RPMI7951 (cell line): ENCODE data around the gene PSEN1. TPM values are rescaled to one million over a fixed set of nuclear protein-coding genes. Genes with fewer than 3 reads are reported as not detected.

ENCODE experiments used
- DNase-seq: peaks from one replicate; pipeline ENCODE4 v3.0.0-alpha.2; 2012; ENCODE audit warnings: low read depth
- total RNA-seq: library from RNA; depleted of rRNA; stranded (reverse); fragments of >200 nt; shearing (Covaris generic); gene quantifications from 2 replicates; pipeline ENCODE4 v1.2.3, GENCODE V29; 2014

The PSEN1 gene
- total RNA-seq, 1 experiment from 2014 or later = 24.2 TPM

GRCh38 chr14:73253721-73254120 lies 117.4 kb downstream of the PSEN1 start:
- DNase-seq = no peak

DNA sequence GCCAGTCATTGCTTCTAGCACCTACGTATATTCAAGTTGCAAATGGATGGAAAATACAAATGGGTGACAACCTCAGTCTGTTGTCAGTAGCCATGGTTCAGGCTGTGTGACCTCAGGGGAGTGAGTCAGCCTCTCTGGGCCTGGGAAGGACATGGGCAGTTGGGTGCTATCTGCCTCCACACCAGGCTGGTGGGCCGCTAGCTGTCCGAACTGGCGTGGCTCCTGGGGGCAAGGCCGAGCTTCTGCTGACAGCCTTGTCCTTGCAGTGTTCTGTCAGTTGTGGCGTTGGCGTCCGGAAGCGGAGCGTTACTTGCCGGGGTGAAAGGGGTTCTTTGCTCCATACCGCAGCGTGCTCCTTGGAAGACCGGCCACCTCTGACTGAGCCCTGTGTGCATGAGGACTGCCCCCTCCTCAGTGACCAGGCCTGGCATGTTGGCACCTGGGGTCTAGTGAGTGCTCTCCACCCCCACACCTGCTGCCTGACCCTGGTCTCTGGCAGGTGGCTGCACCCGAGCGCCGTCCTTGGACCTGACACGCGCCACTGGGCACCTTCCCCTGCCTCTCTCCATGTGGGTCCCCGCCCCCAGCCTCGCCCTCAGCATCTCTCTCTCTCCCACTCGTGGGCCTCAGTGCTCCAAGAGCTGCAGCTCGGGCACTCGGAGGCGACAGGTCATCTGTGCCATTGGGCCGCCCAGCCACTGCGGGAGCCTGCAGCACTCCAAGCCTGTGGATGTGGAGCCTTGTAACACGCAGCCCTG lies 118.1 kb downstream of the PSEN1 start:
- DNase-seq = no peak

DNA sequence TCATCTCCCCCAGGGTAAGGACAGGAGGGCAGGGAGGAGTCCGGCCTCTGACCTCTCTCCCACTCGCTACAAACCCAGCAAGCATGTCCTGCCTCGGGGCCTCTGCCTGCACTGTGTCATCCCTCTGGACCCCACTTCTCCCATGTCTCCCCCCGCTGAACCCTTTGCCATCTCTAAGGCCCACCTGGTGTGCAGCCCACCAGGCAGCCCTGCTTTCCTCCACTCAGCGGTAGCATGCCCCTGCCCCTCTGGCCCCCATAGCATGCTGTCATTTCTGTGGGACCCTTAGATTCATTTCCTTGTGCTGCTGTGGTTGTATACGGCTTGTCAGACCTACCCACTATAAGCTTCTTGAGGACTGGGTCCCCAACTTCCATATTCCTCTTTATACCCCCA lies 118.7 kb downstream of the PSEN1 start:
- no peak for DNase-seq

DNA sequence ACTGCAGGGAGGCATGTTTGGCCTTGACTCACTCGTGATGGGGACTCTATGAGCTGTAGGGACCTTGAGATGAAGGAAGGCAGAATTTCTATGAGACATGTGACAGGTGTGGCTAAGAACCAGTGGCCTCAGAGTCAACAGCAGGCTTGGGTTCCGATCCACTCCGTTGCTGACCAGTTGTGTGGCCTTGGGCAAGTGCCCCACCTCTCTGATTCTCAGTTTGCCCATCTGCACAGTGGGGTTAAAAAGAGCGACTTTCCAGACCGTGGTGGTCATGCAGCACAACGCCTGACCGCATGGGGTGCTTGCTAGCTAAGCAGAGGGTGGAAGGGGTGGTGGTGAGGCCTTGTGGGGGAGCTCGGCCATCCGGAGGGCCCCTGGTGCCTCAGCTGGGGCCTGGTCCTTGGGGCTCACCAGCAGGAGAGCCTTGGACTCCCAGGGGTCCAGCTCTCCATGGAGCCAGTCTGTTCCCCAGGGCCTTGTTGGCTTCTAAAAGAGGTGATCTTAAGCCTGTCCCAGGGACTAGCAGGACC lies 119.5 kb downstream of the PSEN1 start:
- DNase-seq = no peak

DNA sequence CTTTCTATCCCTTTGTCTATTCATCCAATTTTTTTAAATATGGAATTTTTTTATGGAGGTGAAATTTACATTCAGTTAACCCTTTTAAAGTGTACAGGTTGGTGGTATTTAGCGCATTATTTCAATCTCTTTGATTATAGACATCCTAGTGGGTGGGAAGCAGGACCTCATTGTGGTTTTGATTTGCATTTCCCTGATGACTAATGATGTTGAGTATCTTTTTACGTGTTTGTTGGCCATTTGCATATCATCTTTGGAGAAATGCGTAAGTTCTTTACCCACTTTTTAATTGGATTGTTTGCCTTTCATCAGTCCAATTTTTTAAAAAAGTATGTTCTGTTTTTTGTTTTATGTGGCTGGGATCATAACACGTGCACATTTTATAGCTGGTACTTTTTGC lies 121.8 kb downstream of the PSEN1 start:
- no peak for DNase-seq

- DNase-seq = no peak
Observed at GRCh38 chr14:73258845-73259611, 122.7 kb downstream of the PSEN1 start.

DNA sequence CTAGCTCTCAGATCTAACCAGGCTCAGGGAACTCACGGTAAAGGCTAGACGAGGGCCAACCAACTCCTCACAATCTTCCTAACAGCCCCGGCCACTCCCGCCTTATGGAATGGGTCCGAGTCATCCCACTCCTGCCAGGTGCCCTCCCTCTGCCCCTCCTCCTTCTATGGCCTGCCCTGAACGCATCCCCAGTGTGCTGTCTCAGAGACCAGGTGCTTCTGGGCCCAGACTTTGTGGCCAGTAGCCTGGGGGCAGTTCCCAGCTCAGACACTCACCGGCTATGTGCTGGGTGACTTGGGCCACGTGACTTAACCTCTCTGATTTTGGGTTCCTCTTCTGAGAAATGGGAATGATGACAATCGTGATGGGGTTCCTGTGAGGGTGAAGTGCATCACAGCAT lies 123.5 kb downstream of the PSEN1 start:
- no peak for DNase-seq

- DNase-seq = no peak
Observed at GRCh38 chr14:73260574-73260973, 124.3 kb downstream of the PSEN1 start.

GRCh38 chr14:73261075-73261474 lies 124.8 kb downstream of the PSEN1 start:
- DNase-seq = no peak

- no peak for DNase-seq
Observed at GRCh38 chr14:73261520-73262426, 125.5 kb downstream of the PSEN1 start.

DNA sequence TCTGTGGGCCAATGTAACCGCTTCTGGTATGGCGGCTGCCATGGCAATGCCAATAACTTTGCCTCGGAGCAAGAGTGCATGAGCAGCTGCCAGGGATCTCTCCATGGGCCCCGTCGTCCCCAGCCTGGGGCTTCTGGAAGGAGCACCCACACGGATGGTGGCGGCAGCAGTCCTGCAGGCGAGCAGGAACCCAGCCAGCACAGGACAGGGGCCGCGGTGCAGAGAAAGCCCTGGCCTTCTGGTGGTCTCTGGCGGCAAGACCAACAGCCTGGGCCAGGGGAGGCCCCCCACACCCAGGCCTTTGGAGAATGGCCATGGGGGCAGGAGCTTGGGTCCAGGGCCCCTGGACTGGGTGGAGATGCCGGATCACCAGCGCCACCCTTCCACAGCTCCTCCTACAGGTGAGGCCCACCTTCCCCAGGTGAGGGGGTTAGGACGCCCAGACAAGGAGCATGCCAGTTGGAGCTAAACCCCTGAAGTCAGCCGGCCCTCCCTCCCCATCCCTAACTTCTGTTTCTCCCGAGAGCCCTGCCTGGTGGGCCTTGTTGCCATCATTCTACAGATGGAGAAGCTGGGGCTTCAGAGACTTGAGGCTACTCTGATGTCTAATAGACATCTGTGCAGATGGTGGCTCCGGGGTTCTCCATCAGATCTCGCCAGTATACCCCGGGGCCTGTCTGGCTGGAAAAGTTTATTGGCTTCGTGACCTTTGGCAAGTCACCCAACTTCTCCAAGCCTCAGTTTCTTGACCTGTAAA lies 126.3 kb downstream of the PSEN1 start:
- no peak for DNase-seq

DNA sequence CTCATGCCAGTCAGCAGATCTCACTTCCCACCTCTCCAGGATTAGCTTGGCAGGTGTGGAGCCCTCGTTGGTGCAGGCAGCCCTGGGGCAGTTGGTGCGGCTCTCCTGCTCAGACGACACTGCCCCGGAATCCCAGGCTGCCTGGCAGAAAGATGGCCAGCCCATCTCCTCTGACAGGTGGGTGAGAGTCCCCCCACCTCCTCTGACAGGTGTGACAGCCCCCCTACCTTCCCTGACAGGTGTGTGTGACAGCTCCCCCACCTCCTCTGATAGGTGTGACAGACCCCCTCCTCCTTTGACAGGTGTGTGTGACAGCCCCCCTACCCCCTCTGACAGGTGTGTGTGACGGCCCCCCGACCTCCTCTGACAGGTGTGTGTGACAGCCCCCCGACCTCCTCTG lies 127.3 kb downstream of the PSEN1 start:
- DNase-seq = no peak

GRCh38 chr14:73264080-73264884 lies 128.0 kb downstream of the PSEN1 start:
- no peak for DNase-seq

GRCh38 chr14:73264885-73265720 lies 128.8 kb downstream of the PSEN1 start:
- DNase-seq = no peak

- no peak for DNase-seq
Observed at GRCh38 chr14:73265721-73266046, 129.4 kb downstream of the PSEN1 start.

DNA sequence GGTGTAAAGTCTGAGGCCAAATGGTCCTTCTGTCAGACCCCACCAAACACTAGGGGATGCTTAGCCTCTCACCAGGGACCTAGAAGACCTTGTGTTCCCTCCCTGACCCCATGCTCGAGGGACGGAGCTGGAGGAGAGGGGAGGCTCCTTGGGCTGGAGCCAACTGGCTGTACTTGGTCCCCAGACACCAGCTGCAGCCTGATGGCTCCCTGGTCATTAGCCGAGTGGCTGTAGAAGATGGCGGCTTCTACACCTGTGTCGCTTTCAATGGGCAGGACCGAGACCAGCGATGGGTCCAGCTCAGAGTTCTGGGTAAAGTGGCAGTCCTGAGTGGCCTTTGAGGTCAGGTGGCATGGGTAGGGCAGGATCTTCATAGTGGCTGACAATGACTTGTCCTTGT lies 130.0 kb downstream of the PSEN1 start:
- no peak for DNase-seq

- no peak for DNase-seq
Observed at GRCh38 chr14:73267474-73267873, 131.2 kb downstream of the PSEN1 start.

DNA sequence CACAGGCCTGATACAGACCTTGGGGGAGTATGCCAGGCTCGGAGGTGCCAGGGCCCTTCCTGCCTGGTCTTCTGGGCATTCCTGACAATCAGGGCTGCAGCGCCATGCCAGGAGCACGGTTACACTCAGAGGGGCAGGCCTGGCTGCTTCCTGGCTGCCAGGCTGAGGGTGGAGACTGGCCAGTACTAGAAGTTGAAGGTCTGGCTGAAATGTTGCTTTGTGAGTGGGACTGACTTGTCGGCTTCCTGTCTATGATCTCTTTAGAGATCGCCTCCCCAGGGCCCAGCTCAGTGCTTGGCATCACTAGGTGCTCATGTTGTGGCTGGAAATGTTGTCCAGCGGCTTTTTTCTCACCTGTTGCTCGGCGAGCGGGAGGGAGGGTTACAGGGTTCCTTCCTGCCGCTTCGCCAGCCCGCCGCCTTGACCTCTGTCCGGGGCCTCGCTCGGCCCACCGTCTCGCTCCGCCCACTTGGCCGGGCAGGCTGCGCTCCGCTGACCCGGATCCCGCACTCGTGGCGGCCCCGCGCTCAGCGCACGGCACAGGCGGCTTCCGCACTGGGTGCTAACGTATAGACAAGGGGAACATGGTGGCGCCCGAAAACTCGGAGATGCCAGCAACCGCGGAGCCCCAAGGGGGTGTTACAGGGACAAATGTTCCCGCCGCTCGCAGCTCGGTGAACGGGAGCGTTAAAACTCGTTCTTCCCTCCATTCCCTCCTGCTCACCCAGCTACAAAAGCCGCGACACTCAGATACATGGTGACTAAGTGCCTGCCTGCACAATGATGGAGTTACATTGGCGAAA lies 133.6 kb downstream of the PSEN1 start:
- no peak for DNase-seq

DNA sequence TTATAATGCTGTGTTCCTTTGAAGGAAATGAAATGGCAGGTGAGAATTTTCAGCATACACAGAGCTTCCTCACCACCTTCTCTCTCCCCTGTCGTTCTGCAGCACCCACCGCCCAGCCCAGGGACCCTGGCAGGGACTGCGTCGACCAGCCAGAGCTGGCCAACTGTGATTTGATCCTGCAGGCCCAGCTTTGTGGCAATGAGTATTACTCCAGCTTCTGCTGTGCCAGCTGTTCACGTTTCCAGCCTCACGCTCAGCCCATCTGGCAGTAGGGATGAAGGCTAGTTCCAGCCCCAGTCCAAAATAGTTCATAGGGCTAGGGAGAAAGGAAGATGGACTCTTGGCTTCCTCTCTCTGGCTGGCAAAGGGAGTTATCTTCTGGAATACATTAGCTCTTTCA lies 136.1 kb downstream of the PSEN1 start:
- DNase-seq = no peak
